NT2/D1 (cell line): Measurements from ENCODE around the gene GDA.

Experiments used
- YY1 ChIP-seq: IDR thresholded peaks from 2 replicates; pipeline ENCODE4 v1.6.1; 2011; ENCODE audit not compliant: insufficient read length, insufficient read depth
- ZNF274 ChIP-seq: IDR thresholded peaks from 2 replicates; pipeline ENCODE4 v1.6.1; 2011; ENCODE audit warnings: mild to moderate bottlenecking, low read depth, low read length

- no peak for TF ChIP-seq YY1
- TF ChIP-seq ZNF274, result no peak
These were observed 58.0 kb downstream of the GDA start for GRCh38 chr9:72207278-72207677.
